Heart right ventricle (tissue), 16 donors: ENCODE data around the gene RELL2. TPM values are rescaled to one million over a fixed set of nuclear protein-coding genes. Genes with fewer than 3 reads are reported as not detected.
A peak's percentile ranks its signal among the peaks of the same experiment; 100 is the strongest.

Experiments
- ATAC-seq, 8 donors: fragments of 200-7000 bp; cut with Tn5 transposase; one replicate each; pipeline ENCODE4 v1.9.1; 2020; ENCODE audit warnings: mild to moderate bottlenecking in 8 of 8, moderate library complexity in 8 of 8, moderate number of reproducible peaks in 1 of 8
- DNase-seq, 2 donors: peaks; one replicate each; pipeline ENCODE4 v3.0.0-alpha.2; 2020
- H3K27ac ChIP-seq, 10 donors: fragments of 200-600 bp; sonication (generic) in 2 of 10; one replicate each; pipeline versions ENCODE4 v1.5.0 to v1.8.0; 2020 to 2022; ENCODE audit warnings: mild to moderate bottlenecking in 3 of 10
- H3K27me3 ChIP-seq, 7 donors: fragments of 200-600 bp; one replicate each; pipeline ENCODE4 v1.8.0; 2021 to 2022; ENCODE audit warnings: mild to moderate bottlenecking in 2 of 7
- H3K36me3 ChIP-seq, 9 donors: fragments of 200-600 bp; sonication (generic) in 1 of 9; one replicate each; pipeline versions ENCODE4 v1.5.0 to v1.8.0; 2020 to 2022; ENCODE audit warnings: mild to moderate bottlenecking in 2 of 9
- H3K4me1 ChIP-seq, 9 donors: fragments of 200-600 bp; sonication (generic) in 1 of 9; one replicate each; pipeline versions ENCODE4 v1.5.0 to v1.8.0; 2020 to 2022; ENCODE audit warnings: mild to moderate bottlenecking in 4 of 9
- H3K4me3 ChIP-seq, 10 donors: fragments of 200-600 bp; sonication (generic) in 2 of 10; one replicate each; pipeline versions ENCODE4 v1.5.0 to v1.8.0; 2020 to 2022; ENCODE audit warnings: mild to moderate bottlenecking in 7 of 10, moderate library complexity in 2 of 10
- H3K9me3 ChIP-seq, 11 donors: fragments of 200-600 bp in 10 of 11; sonication (generic) in 2 of 11; one replicate each; pipeline versions ENCODE4 v1.5.0 to v1.8.0; 2013 to 2022; ENCODE audit warnings: mild to moderate bottlenecking in 2 of 11, control low read depth in 1 of 11, moderate library complexity in 1 of 11
- WGBS, 2 donors: extraction: QIAGEN DNeasy Blood & Tissue Kit; methylation state at CpG; one replicate each; pipeline ENCODE4 v1.1.7; 2013; ENCODE audit warnings: inconsistent platforms in 1 of 2; 5-methylcytosine and 5-hydroxymethylcytosine counted together
- intact Hi-C, 10 donors: fragments of 100-400 bp; cut with DNase I; formaldehyde crosslinking; loops; one replicate each; pipeline versions ENCODE4 v1.11.1 to v1.14.2; 2022
- polyA plus RNA-seq, 2 donors: library from polyadenylated mRNA; stranded (reverse); fragments of 200-250 nt; gene quantifications; one replicate each; pipeline ENCODE4 v1.2.3, GENCODE V29; 2013
- total RNA-seq, 10 donors: library from RNA; stranded (reverse); fragmentation: NEBNext Ultra II Directional in 3 of 10; extraction: Animal tissue kit (Norgen Biotek cat#: 25700) in 3 of 10; gene quantifications; one replicate each; pipeline versions ENCODE4 v1.2.1 to v1.2.4, GENCODE V29; 2021 to 2023
- TF ChIP-seq, protein P1 (sequence below), 9 donors: fragments of 200-600 bp; sonication (generic) in 2 of 9; IDR thresholded peaks; one replicate each; pipeline versions ENCODE4 v1.5.0 to v1.8.0; 2021 to 2022; ENCODE audit warnings: antibody characterized with exemption in 9 of 9, mild to moderate bottlenecking in 5 of 9, moderate library complexity in 1 of 9
- donor health status: Arrhythmogenic right ventricular cardiomyopathy.
- donor health status: ischemic (EF 13 %, LVEDD 7.1; RV severe dilation, severe dysfunction).
- donor health status: healthy with polysubstance abuse.
- donor health status: DM: no; HTN: yes; CAD: no.
- donor health status: DM: no; HTN: no; CAD: no.
- donor health status: ischemic (EF 25% LVEDD 6.9; RV normal size, moderate dysfunction).
- donor health status: ischemic (EF 25% LVEDD 5.7; RV mildly dilated, moderate dysfunction).
- donor health status: healthy.
- donor health status: DM: yes; HTN: yes; CAD: no.
- donor health status: Ischemic cardiomyopathy.
- donor health status: ischemic (EF 35%, LVEDD 5.7; RV mildly dilated, moderate dysfunction).
- donor health status: nonischemic (EF 11% LVEDD 7.7; RV severe dilation, severe dysfunction).
- donor health status: DM: yes; HTN: yes; CAD: no.
- donor health status: PGD.
- donor health status: ischemic (EF 29% LVEDD 5.4; RV normal size, mild dysfunction).
- donor health status: nonischemic (EF 23%, LVEDD 6.1; RV moderate dilation, normal function).

RELL2 gene
- total and polyA plus RNA-seq, 12 donors: 0.33 to 3.2 (median 0.64) TPM

DNA sequence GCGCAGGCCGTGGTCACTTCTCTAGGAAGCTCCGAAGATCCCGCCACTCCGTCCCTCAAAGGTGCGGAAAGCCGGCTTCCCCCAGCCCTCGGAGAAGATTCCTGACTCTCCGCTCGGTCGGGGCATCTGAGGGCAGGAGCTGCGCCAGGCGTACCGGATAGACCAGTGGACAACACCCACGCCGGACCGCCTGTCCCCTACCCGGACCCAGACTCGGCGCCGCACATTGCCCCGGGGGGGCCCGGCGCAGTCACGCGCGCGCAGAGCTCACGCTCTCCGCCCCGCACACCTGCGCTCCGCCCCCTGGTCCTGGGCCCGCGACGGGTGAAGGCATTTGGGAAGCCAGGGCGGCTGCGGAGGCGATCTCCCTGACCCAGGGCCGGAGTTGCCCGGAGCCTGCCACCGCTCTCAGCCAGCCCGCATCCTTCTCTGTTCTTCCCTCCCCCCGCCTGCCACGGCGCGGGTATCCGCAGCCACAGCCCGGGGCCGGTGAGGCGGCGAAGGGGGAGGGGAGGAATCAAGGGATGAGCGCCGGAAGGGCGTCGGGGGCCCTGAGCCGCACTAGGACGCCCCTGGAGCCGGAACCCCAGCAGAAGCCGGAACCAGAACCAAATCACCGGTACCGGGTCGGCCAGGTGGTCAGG is 448 bp downstream of the RELL2 start:
- peak in 1 of 2 donors; percentile 42 for DNase-seq
- intact Hi-C loops: no loop called here

DNA sequence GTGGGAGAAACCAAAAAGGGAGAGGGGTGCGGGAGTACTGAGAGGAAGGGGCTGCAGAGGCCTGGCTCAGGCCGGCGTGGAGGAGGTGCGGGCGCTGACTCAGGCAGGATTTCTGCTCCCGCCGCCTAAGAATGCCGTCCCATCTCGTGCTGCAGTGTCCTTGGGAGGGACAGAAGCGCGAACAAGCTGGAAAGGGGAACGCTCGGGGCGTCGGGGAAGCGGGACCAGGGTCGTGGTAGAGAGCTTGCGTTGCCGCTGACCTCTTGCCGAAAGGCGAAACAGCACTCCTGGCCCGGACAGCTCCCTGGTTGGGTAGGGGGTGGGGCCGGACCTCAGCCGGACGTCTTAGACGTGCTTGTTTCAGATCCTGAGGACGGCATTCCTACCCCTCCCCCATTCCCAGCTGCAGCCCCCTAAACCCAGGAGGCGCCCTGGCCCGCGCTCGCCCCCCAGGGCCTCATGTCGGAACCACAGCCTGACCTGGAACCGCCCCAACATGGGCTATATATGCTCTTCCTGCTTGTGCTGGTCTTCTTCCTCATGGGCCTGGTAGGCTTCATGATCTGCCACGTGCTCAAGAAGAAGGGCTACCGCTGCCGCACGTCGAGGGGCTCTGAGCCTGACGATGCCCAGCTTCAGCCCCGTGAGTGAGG is 1.1 kb downstream of the RELL2 start:
- Histone ChIP-seq H3K4me3 (peak overlapping the region; percentile 59 to 94 (median 86)), H3K27me3 (peaks cover 0 to 3% (median 0%) of the 10 kb centered on the region in 7 donors), H3K27ac (peak overlapping the region in 1 of 10 donors; percentile 89), H3K9me3 (no peaks in the 10 kb centered on the region), H3K4me1 (peaks cover 7 to 48% (median 31%) of the 10 kb centered on the region in 9 donors), H3K36me3 (peaks cover 0 to 40% (median 0%) of the 10 kb centered on the region in 9 donors)
- ATAC-seq: peak; percentile 14 to 58 (median 49)
- peak; percentile 62 to 66 for DNase-seq
- TF ChIP-seq, protein P1, sequence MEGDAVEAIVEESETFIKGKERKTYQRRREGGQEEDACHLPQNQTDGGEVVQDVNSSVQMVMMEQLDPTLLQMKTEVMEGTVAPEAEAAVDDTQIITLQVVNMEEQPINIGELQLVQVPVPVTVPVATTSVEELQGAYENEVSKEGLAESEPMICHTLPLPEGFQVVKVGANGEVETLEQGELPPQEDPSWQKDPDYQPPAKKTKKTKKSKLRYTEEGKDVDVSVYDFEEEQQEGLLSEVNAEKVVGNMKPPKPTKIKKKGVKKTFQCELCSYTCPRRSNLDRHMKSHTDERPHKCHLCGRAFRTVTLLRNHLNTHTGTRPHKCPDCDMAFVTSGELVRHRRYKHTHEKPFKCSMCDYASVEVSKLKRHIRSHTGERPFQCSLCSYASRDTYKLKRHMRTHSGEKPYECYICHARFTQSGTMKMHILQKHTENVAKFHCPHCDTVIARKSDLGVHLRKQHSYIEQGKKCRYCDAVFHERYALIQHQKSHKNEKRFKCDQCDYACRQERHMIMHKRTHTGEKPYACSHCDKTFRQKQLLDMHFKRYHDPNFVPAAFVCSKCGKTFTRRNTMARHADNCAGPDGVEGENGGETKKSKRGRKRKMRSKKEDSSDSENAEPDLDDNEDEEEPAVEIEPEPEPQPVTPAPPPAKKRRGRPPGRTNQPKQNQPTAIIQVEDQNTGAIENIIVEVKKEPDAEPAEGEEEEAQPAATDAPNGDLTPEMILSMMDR (IDR thresholded peaks at IDR 0.05): peak in 7 of 9 donors; percentile 23 to 48 (median 32)
- intact Hi-C loops: no loop called here
- WGBS, 2 donors: 5 to 6% methylated on average over 40 of the region's 40 CpGs

More for the DNA sequence above, 448 bp downstream of the RELL2 start:
- Histone ChIP-seq H3K36me3 (peaks cover 0 to 41% (median under 1%) of the 10 kb centered on the region in 9 donors), H3K4me3 (peak overlapping the region; percentile 59 to 94 (median 86)), H3K27ac (peak overlapping the region in 7 of 10 donors; percentile 66 to 89 (median 85)), H3K4me1 (peaks cover 7 to 54% (median 31%) of the 10 kb centered on the region in 9 donors), H3K9me3 (no peaks in the 10 kb centered on the region), H3K27me3 (peaks cover 0 to 3% (median 0%) of the 10 kb centered on the region in 7 donors)
- 0 to 1% methylated on average over 58 to 63 of the region's 63 CpGs for WGBS, 2 donors
- TF ChIP-seq, protein P1 (IDR thresholded peaks at IDR 0.05): no peak
- ATAC-seq: peak; percentile 3 to 63 (median 24)

DNA sequence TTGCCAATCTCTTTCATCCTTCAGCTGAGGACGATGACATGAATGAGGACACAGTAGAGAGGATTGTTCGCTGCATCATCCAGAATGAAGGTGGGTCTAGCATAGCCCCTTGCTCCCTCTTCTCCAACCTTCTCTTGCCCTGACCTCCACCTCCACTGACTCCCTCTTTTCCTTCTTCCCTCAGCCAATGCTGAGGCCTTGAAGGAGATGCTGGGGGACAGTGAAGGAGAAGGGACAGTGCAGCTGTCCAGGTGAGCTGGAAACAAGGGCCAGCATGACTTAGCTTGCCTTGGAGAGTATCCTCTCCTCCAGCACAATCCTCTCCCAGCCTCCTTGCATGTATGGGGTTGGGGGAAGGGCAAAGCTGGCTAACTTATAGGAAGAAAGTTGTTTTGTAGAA is 2.0 kb downstream of the RELL2 start:
- TF ChIP-seq, protein P1 (IDR thresholded peaks at IDR 0.05): no peak
- intact Hi-C loops: no loop called here
- ATAC-seq (no peak), DNase-seq (no peak)
- Histone ChIP-seq H3K27ac (no peak overlapping the region), H3K36me3 (peaks cover 0 to 41% (median 0%) of the 10 kb centered on the region in 9 donors), H3K4me3 (no peak overlapping the region), H3K4me1 (peaks cover 7 to 41% (median 31%) of the 10 kb centered on the region in 9 donors), H3K9me3 (no peaks in the 10 kb centered on the region), H3K27me3 (peaks cover 0 to 3% (median 0%) of the 10 kb centered on the region in 7 donors)
- WGBS, 2 donors: 87 to 92% methylated on average over 2 of the region's 2 CpGs

DNA sequence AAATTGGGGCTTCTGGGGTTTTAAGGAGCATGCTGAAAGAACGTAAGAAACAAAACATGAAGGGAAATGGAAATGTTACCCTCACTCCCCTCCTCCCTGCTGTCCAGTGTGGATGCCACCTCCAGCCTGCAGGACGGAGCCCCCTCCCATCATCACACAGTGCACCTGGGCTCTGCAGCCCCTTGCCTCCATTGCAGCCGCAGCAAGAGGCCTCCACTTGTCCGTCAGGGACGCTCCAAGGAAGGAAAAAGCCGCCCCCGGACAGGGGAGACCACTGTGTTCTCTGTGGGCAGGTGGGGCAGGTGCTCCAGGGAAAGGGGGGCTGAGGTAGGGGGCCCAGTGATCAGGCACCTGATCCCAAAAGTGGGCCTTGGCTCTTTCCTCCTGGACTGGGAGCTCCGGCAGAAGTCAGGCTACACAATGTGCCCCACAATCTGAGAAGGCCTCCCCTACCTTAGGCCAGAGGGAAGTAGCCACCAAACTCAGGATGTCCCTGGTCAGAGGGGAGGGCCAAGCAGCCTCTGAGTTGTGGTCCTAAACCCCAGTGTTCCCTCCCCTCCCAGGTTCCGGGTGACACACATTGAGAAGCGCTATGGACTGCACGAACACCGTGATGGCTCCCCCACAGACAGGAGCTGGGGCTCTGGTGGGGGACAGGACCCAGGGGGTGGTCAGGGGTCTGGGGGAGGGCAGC is 2.7 kb downstream of the RELL2 start:
- intact Hi-C loops: no loop called here
- H3K4me1 ChIP-seq: peaks cover 7 to 34% (median 27%) of the 10 kb centered on the region in 9 donors
- TF ChIP-seq, protein P1 (IDR thresholded peaks at IDR 0.05): no peak

More for the DNA sequence above, 2.7 kb downstream of the RELL2 start:
- WGBS, 2 donors: 88 to 95% methylated on average over 12 of the region's 12 CpGs
- peaks cover 0 to 41% (median 0%) of the 10 kb centered on the region in 9 donors for H3K36me3 ChIP-seq
- H3K9me3 ChIP-seq: no peaks in the 10 kb centered on the region
- DNase-seq (no peak), ATAC-seq (no peak)
- no peak overlapping the region for H3K4me3 ChIP-seq
- no peak overlapping the region for H3K27ac ChIP-seq
- peaks cover 0 to 3% (median 0%) of the 10 kb centered on the region in 7 donors for H3K27me3 ChIP-seq
